ENCODE results near the gene SLC13A5.

SLC13A5 gene

GRCh38 chr17:6711681-6712057 lies 1.5 kb downstream of the SLC13A5 start:
- H3K4me3 ChIP-seq (replicated peaks; ENCODE audit: low read depth, low read length), result no peak overlapping the region
- TF ChIP-seq CTCF (IDR thresholded peaks at IDR 0.05; ENCODE audit: low read length, missing control alignments), result no peak
- no peak for DNase-seq (ENCODE audit: low read depth)

- no peak overlapping the region for H3K4me3 ChIP-seq (replicated peaks; ENCODE audit: low read depth, low read length)
- DNase-seq (ENCODE audit: low read depth), result no peak
- TF ChIP-seq CTCF (IDR thresholded peaks at IDR 0.05; ENCODE audit: low read length, missing control alignments), result no peak
These were observed 2.0 kb downstream of the SLC13A5 start for GRCh38 chr17:6711081-6711674.

GRCh38 chr17:6710317-6710716 lies 2.9 kb downstream of the SLC13A5 start:
- no peak for TF ChIP-seq CTCF (IDR thresholded peaks at IDR 0.05; ENCODE audit: low read length, missing control alignments)
- no peak for DNase-seq (ENCODE audit: low read depth)
- H3K4me3 ChIP-seq (replicated peaks; ENCODE audit: low read depth, low read length), result no peak overlapping the region

- TF ChIP-seq CTCF (IDR thresholded peaks at IDR 0.05; ENCODE audit: low read length, missing control alignments), result no peak
- no peak overlapping the region for H3K4me3 ChIP-seq (replicated peaks; ENCODE audit: low read depth, low read length)
These were observed 4.7 kb downstream of the SLC13A5 start for GRCh38 chr17:6708357-6708961.

GRCh38 chr17:6706996-6707395 lies 6.2 kb downstream of the SLC13A5 start:
- H3K4me3 ChIP-seq (replicated peaks; ENCODE audit: low read depth, low read length), result no peak overlapping the region
- DNase-seq (ENCODE audit: low read depth), result no peak
- no peak for TF ChIP-seq CTCF (IDR thresholded peaks at IDR 0.05; ENCODE audit: low read length, missing control alignments)

More at GRCh38 chr17:6708357-6708961, 4.7 kb downstream of the SLC13A5 start:
- DNase-seq (ENCODE audit: low read depth), result no peak

GRCh38 chr17:6706499-6706898 lies 6.7 kb downstream of the SLC13A5 start:
- no peak overlapping the region for H3K4me3 ChIP-seq (replicated peaks; ENCODE audit: low read depth, low read length)
- TF ChIP-seq CTCF (IDR thresholded peaks at IDR 0.05; ENCODE audit: low read length, missing control alignments), result no peak
- no peak for DNase-seq (ENCODE audit: low read depth)

All from fibroblast of pulmonary artery (primary cell).